CD14-positive monocyte (primary cell): ENCODE results near the gene RNASE12. TPM values are rescaled to one million over a fixed set of nuclear protein-coding genes. Genes with fewer than 3 reads are reported as not detected.

Experiments used
- DNase-seq, 3 donors: peaks; one replicate each; pipeline ENCODE4 v3.0.0-alpha.2; 2011 to 2022
- H2AFZ ChIP-seq: 2 replicates; pipeline ENCODE4 v1.6.0; 2012; ENCODE audit warnings: mild to moderate bottlenecking, low read depth, low read length, inconsistent platforms; ENCODE audit not compliant: insufficient read depth, poor library complexity, severe bottlenecking
- H3K27ac ChIP-seq, 2 donors: 1 replicate in 1 of 2; 2 replicates in 1 of 2; pipeline ENCODE4 v1.5.1; 2012 to 2013; ENCODE audit warnings: low read length in 2 of 2, control low read depth in 1 of 2, inconsistent platforms in 1 of 2, low read depth in 1 of 2, mild to moderate bottlenecking in 1 of 2
- H3K27me3 ChIP-seq, 2 donors: one replicate each; pipeline versions ENCODE4 v1.6.0 to v1.6.1; 2011 to 2013; ENCODE audit warnings: low read length in 2 of 2; ENCODE audit not compliant: control insufficient read depth in 2 of 2, insufficient read depth in 2 of 2
- H3K36me3 ChIP-seq, 2 donors: replicated peaks in 1 of 2; 1 replicate in 1 of 2; 2 replicates in 1 of 2; pipeline versions ENCODE4 v1.5.1 to v1.6.1; 2012 to 2013; ENCODE audit warnings: low read length in 2 of 2, control low read depth in 1 of 2, inconsistent platforms in 1 of 2, mild to moderate bottlenecking in 1 of 2; ENCODE audit not compliant: insufficient read depth in 2 of 2, control insufficient read depth in 1 of 2
- H3K4me1 ChIP-seq, 2 donors: 1 replicate in 1 of 2; 2 replicates in 1 of 2; pipeline versions ENCODE4 v1.5.1 to v1.6.1; 2012 to 2013; ENCODE audit warnings: low read length in 2 of 2, control low read depth in 1 of 2, inconsistent platforms in 1 of 2, mild to moderate bottlenecking in 1 of 2, moderate library complexity in 1 of 2; ENCODE audit not compliant: insufficient read depth in 2 of 2, control insufficient read depth in 1 of 2
- H3K4me2 ChIP-seq: replicated peaks from 2 replicates; pipeline ENCODE3; 2012; ENCODE audit warnings: low read length, moderate library complexity, mild to moderate bottlenecking; ENCODE audit not compliant: poor library complexity, severe bottlenecking; ENCODE audit errors: extremely low read depth
- H3K4me3 ChIP-seq, 3 experiments: fragments of 200-600 bp in 1 of 3; sonication (generic) in 1 of 3; replicated peaks in 1 of 3; 1 replicate in 2 of 3; 2 replicates in 1 of 3; pipeline ENCODE4 v1.5.1; 2011 to 2013; ENCODE audit warnings: low read length in 3 of 3, mild to moderate bottlenecking in 3 of 3, control low read depth in 2 of 3, low read depth in 2 of 3, inconsistent platforms in 1 of 3, moderate library complexity in 1 of 3
- H3K79me2 ChIP-seq: 2 replicates; pipeline ENCODE4 v1.6.0; 2012; ENCODE audit warnings: mild to moderate bottlenecking, control low read depth, inconsistent platforms, low read length, moderate library complexity; ENCODE audit not compliant: insufficient read depth
- H3K9ac ChIP-seq: 2 replicates; pipeline ENCODE4 v1.6.0; 2017; ENCODE audit warnings: low read length, mild to moderate bottlenecking; ENCODE audit not compliant: insufficient read depth, poor library complexity, severe bottlenecking
- H3K9me3 ChIP-seq, 2 donors: replicated peaks in 1 of 2; 1 replicate in 1 of 2; 2 replicates in 1 of 2; pipeline versions ENCODE4 v1.5.1 to v1.6.1; 2012 to 2013; ENCODE audit warnings: low read length in 2 of 2, control low read depth in 1 of 2; ENCODE audit not compliant: control insufficient read depth in 1 of 2, insufficient read depth in 1 of 2
- H4K20me1 ChIP-seq: 2 replicates; pipeline ENCODE4 v1.6.0; 2012; ENCODE audit warnings: mild to moderate bottlenecking, low read length, control low read depth, moderate library complexity; ENCODE audit not compliant: insufficient read depth
- H3K27ac Mint-ChIP-seq, 7 donors: one replicate each; pipeline ENCODE4 v1.8.0; 2020; ENCODE audit warnings: mild to moderate bottlenecking in 7 of 7, mixed read lengths in 7 of 7, moderate library complexity in 6 of 7, inconsistent platforms in 2 of 7
- H3K27me3 Mint-ChIP-seq, 3 donors: one replicate each; pipeline ENCODE4 v1.8.0; 2021 to 2022; ENCODE audit warnings: low read depth in 3 of 3, mild to moderate bottlenecking in 3 of 3, mixed read lengths in 3 of 3, moderate library complexity in 3 of 3, inconsistent platforms in 1 of 3
- H3K36me3 Mint-ChIP-seq, 2 donors: one replicate each; pipeline ENCODE4 v1.8.0; 2020; ENCODE audit warnings: mixed read lengths in 2 of 2, inconsistent platforms in 1 of 2, mild to moderate bottlenecking in 1 of 2
- H3K4me1 Mint-ChIP-seq: one replicate; pipeline ENCODE4 v1.8.0; 2020; ENCODE audit warnings: mild to moderate bottlenecking, mixed read lengths
- H3K4me3 Mint-ChIP-seq, 2 donors: one replicate each; pipeline ENCODE4 v1.8.0; 2020; ENCODE audit warnings: mild to moderate bottlenecking in 2 of 2, mixed read lengths in 2 of 2, moderate library complexity in 1 of 2
- H3K9me3 Mint-ChIP-seq, 7 donors: one replicate each; pipeline ENCODE4 v1.8.0; 2020 to 2022; ENCODE audit warnings: mixed read lengths in 7 of 7, mild to moderate bottlenecking in 6 of 7, moderate library complexity in 6 of 7, inconsistent platforms in 2 of 7
- CTCF ChIP-seq: fragments of 200-600 bp; IDR thresholded peaks from one replicate; pipeline ENCODE4 v1.8.0; 2022; ENCODE audit warnings: antibody characterized with exemption, mild to moderate bottlenecking
- WGBS: methylation state at CpG from one replicate; pipeline ENCODE4 v1.1.5; 2013; ENCODE audit warnings: missing lambda C conversion rate; ENCODE audit not compliant: insufficient coverage; 5-methylcytosine and 5-hydroxymethylcytosine counted together
- intact Hi-C, 2 donors: fragments of 100-400 bp; cut with micrococcal nuclease; formaldehyde crosslinking; loops; one replicate each; pipeline versions ENCODE4 v1.15.0 to v1.15.1; 2023
- polyA plus RNA-seq, 3 donors: library from polyadenylated mRNA; depleted of rRNA in 1 of 3; unstranded in 2 of 3; stranded (reverse) in 1 of 3; fragments of 300-500 nt in 2 of 3; fragments of >200 nt in 1 of 3; fragmentation: Illumina TruSeq in 2 of 3; gene quantifications; 1 replicate in 2 of 3; 2 replicates in 1 of 3; pipeline ENCODE4 v1.2.3, GENCODE V29; 2012 to 2021

RNASE12 gene
- polyA plus RNA-seq, 3 donors, result not detected

- intact Hi-C loops, result no loop called here
- no peak for DNase-seq
- Histone ChIP-seq H3K27me3 (no peaks in the 10 kb centered on the region), H3K36me3 (no peaks in the 10 kb centered on the region), H3K4me2 (no peak overlapping the region), H3K79me2 (no peaks in the 10 kb centered on the region), H3K4me3 (no peak overlapping the region), H3K9ac (no peak overlapping the region), H4K20me1 (no peaks in the 10 kb centered on the region), H2AFZ (no peak overlapping the region), H3K9me3 (no peaks in the 10 kb centered on the region), H3K27ac (no peak overlapping the region), H3K4me1 (no peaks in the 10 kb centered on the region)
- Mint-ChIP-seq H3K27me3 (peaks cover 0 to 4% (median 3%) of the 10 kb centered on the region in 3 donors), H3K27ac (no peak overlapping the region), H3K4me1 (peaks cover 11% of the 10 kb centered on the region), H3K9me3 (peaks cover 0 to 3% (median 0%) of the 10 kb centered on the region in 7 donors), H3K4me3 (no peak overlapping the region), H3K36me3 (no peaks in the 10 kb centered on the region)
- no peak for TF ChIP-seq CTCF
- no CpG with 5 or more reads among the region's 4 CpGs for WGBS
Measured at GRCh38 chr14:20580242-20580641, 10.9 kb downstream of the RNASE12 start.

GRCh38 chr14:20578784-20579502 is 12.2 kb downstream of the RNASE12 start:
- no peaks in the 10 kb centered on the region for H3K27me3 ChIP-seq
- no peaks in the 10 kb centered on the region for H3K4me1 ChIP-seq
- Mint-ChIP-seq H3K9me3 (peaks cover 0 to 3% (median 0%) of the 10 kb centered on the region in 7 donors), H3K36me3 (no peaks in the 10 kb centered on the region), H3K4me1 (peaks cover 6% of the 10 kb centered on the region), H3K27me3 (peaks cover 0 to 4% (median 3%) of the 10 kb centered on the region in 3 donors), H3K4me3 (no peak overlapping the region), H3K27ac (no peak overlapping the region)
- H3K36me3 ChIP-seq, result no peaks in the 10 kb centered on the region
- no peak for TF ChIP-seq CTCF
- no peak overlapping the region for H3K4me3 ChIP-seq
- H4K20me1 ChIP-seq, result no peaks in the 10 kb centered on the region
- H2AFZ ChIP-seq, result peak overlapping the region; percentile 57
- no peaks in the 10 kb centered on the region for H3K9me3 ChIP-seq
- H3K27ac ChIP-seq, result no peak overlapping the region
- 63% methylated on average over 13 of the region's 14 CpGs for WGBS
- no peak overlapping the region for H3K4me2 ChIP-seq
- DNase-seq, result no peak
- intact Hi-C loops, result no loop called here
- no peaks in the 10 kb centered on the region for H3K79me2 ChIP-seq
- no peak overlapping the region for H3K9ac ChIP-seq
